ENCODE measurements around the gene ZNF592. TPM values are rescaled to one million over a fixed set of nuclear protein-coding genes. Genes with fewer than 3 reads are reported as not detected.

Gene ZNF592
- total and polyA plus RNA-seq, 4 donors = 10.2 to 29.5 (median 21.8) TPM

GRCh38 chr15:84759018-84759417 is 10.6 kb downstream of the ZNF592 start:
- Histone ChIP-seq H3K4me1 (ENCODE audit: control insufficient read depth, insufficient read depth, low read length) (peaks cover 13% of the 10 kb centered on the region), H3K27me3 (ENCODE audit: control insufficient read depth, insufficient read depth, low read length) (no peaks in the 10 kb centered on the region), H3K4me3 (ENCODE audit: low read depth, low read length) (no peak overlapping the region), H3K36me3 (ENCODE audit: control insufficient read depth, insufficient read depth, low read length) (no peaks in the 10 kb centered on the region), H3K9me3 (ENCODE audit: control insufficient read depth, insufficient read depth, low read length) (no peaks in the 10 kb centered on the region), H3K27ac (ENCODE audit: low read depth, low read length) (no peak overlapping the region)
- WGBS (ENCODE audit: insufficient coverage) = no CpG with 5 or more reads among the region's 1 CpG
- DNase-seq (ENCODE audit: low read depth in 4 of 6, low spot score in 6 of 6) = no peak

GRCh38 chr15:84760219-84760618 is 11.8 kb downstream of the ZNF592 start:
- no peak overlapping the region for H3K27ac ChIP-seq (ENCODE audit: low read depth, low read length)
- no CpG with 5 or more reads among the region's 1 CpG for whole genome bisulfite sequencing (ENCODE audit: insufficient coverage)
- H3K9me3 ChIP-seq (ENCODE audit: control insufficient read depth, insufficient read depth, low read length) = no peaks in the 10 kb centered on the region
- H3K4me3 ChIP-seq (ENCODE audit: low read depth, low read length) = no peak overlapping the region
- no peaks in the 10 kb centered on the region for H3K36me3 ChIP-seq (ENCODE audit: control insufficient read depth, insufficient read depth, low read length)
- H3K27me3 ChIP-seq (ENCODE audit: control insufficient read depth, insufficient read depth, low read length) = no peaks in the 10 kb centered on the region
- no peak for DNase-seq (ENCODE audit: low read depth in 4 of 6, low spot score in 6 of 6)
- H3K4me1 ChIP-seq (ENCODE audit: control insufficient read depth, insufficient read depth, low read length) = peaks cover 13% of the 10 kb centered on the region

- no peaks in the 10 kb centered on the region for H3K27me3 ChIP-seq (ENCODE audit: control insufficient read depth, insufficient read depth, low read length)
- no peak overlapping the region for H3K27ac ChIP-seq (ENCODE audit: low read depth, low read length)
- no peak overlapping the region for H3K4me3 ChIP-seq (ENCODE audit: low read depth, low read length)
- H3K36me3 ChIP-seq (ENCODE audit: control insufficient read depth, insufficient read depth, low read length) = peaks cover 12% of the 10 kb centered on the region
- WGBS (ENCODE audit: insufficient coverage) = 46% methylated on average over 4 of the region's 4 CpGs
- no peak for DNase-seq (ENCODE audit: low read depth in 4 of 6, low spot score in 6 of 6)
- H3K4me1 ChIP-seq (ENCODE audit: control insufficient read depth, insufficient read depth, low read length) = peaks cover 10% of the 10 kb centered on the region
- H3K9me3 ChIP-seq (ENCODE audit: control insufficient read depth, insufficient read depth, low read length) = no peaks in the 10 kb centered on the region
Observed at GRCh38 chr15:84761607-84762131, 13.3 kb downstream of the ZNF592 start.

- Histone ChIP-seq H3K27ac (ENCODE audit: low read depth, low read length) (no peak overlapping the region), H3K9me3 (ENCODE audit: control insufficient read depth, insufficient read depth, low read length) (no peaks in the 10 kb centered on the region), H3K4me1 (ENCODE audit: control insufficient read depth, insufficient read depth, low read length) (peaks cover 10% of the 10 kb centered on the region), H3K27me3 (ENCODE audit: control insufficient read depth, insufficient read depth, low read length) (no peaks in the 10 kb centered on the region), H3K4me3 (ENCODE audit: low read depth, low read length) (no peak overlapping the region), H3K36me3 (ENCODE audit: control insufficient read depth, insufficient read depth, low read length) (peaks cover 23% of the 10 kb centered on the region)
- 86% methylated on average over 1 of the region's 3 CpGs for WGBS (ENCODE audit: insufficient coverage)
- DNase-seq (ENCODE audit: low read depth in 4 of 6, low spot score in 6 of 6) = no peak
Observed at GRCh38 chr15:84762840-84763572, 14.6 kb downstream of the ZNF592 start.

- peaks cover 31% of the 10 kb centered on the region for H3K36me3 ChIP-seq (ENCODE audit: control insufficient read depth, insufficient read depth, low read length)
- no peak overlapping the region for H3K4me3 ChIP-seq (ENCODE audit: low read depth, low read length)
- no peaks in the 10 kb centered on the region for H3K9me3 ChIP-seq (ENCODE audit: control insufficient read depth, insufficient read depth, low read length)
- no peak for DNase-seq (ENCODE audit: low read depth in 4 of 6, low spot score in 6 of 6)
- peaks cover 4% of the 10 kb centered on the region for H3K4me1 ChIP-seq (ENCODE audit: control insufficient read depth, insufficient read depth, low read length)
- no peaks in the 10 kb centered on the region for H3K27me3 ChIP-seq (ENCODE audit: control insufficient read depth, insufficient read depth, low read length)
- no peak overlapping the region for H3K27ac ChIP-seq (ENCODE audit: low read depth, low read length)
- WGBS (ENCODE audit: insufficient coverage) = no CpG with 5 or more reads among the region's 3 CpGs
Observed at GRCh38 chr15:84764585-84764984, 16.2 kb downstream of the ZNF592 start.

- no peak overlapping the region for H3K27ac ChIP-seq (ENCODE audit: low read depth, low read length)
- H3K4me3 ChIP-seq (ENCODE audit: low read depth, low read length) = no peak overlapping the region
- no peaks in the 10 kb centered on the region for H3K27me3 ChIP-seq (ENCODE audit: control insufficient read depth, insufficient read depth, low read length)
- WGBS (ENCODE audit: insufficient coverage) = no CpG with 5 or more reads among the region's 1 CpG
- H3K9me3 ChIP-seq (ENCODE audit: control insufficient read depth, insufficient read depth, low read length) = no peaks in the 10 kb centered on the region
- peaks cover 4% of the 10 kb centered on the region for H3K4me1 ChIP-seq (ENCODE audit: control insufficient read depth, insufficient read depth, low read length)
- no peak for DNase-seq (ENCODE audit: low read depth in 4 of 6, low spot score in 6 of 6)
- peaks cover 31% of the 10 kb centered on the region for H3K36me3 ChIP-seq (ENCODE audit: control insufficient read depth, insufficient read depth, low read length)
Observed at GRCh38 chr15:84764989-84765388, 16.6 kb downstream of the ZNF592 start.

GRCh38 chr15:84765675-84766074 is 17.3 kb downstream of the ZNF592 start:
- no peak overlapping the region for H3K27ac ChIP-seq (ENCODE audit: low read depth, low read length)
- H3K27me3 ChIP-seq (ENCODE audit: control insufficient read depth, insufficient read depth, low read length) = no peaks in the 10 kb centered on the region
- H3K9me3 ChIP-seq (ENCODE audit: control insufficient read depth, insufficient read depth, low read length) = no peaks in the 10 kb centered on the region
- no peak for DNase-seq (ENCODE audit: low read depth in 4 of 6, low spot score in 6 of 6)
- peaks cover 4% of the 10 kb centered on the region for H3K4me1 ChIP-seq (ENCODE audit: control insufficient read depth, insufficient read depth, low read length)
- no peak overlapping the region for H3K4me3 ChIP-seq (ENCODE audit: low read depth, low read length)
- H3K36me3 ChIP-seq (ENCODE audit: control insufficient read depth, insufficient read depth, low read length) = peaks cover 31% of the 10 kb centered on the region
- WGBS (ENCODE audit: insufficient coverage) = 71% methylated on average over 1 of the region's 4 CpGs

GRCh38 chr15:84766461-84767035 is 18.2 kb downstream of the ZNF592 start:
- H3K4me1 ChIP-seq (ENCODE audit: control insufficient read depth, insufficient read depth, low read length) = no peaks in the 10 kb centered on the region
- H3K9me3 ChIP-seq (ENCODE audit: control insufficient read depth, insufficient read depth, low read length) = no peaks in the 10 kb centered on the region
- no peak overlapping the region for H3K4me3 ChIP-seq (ENCODE audit: low read depth, low read length)
- 81% methylated on average over 6 of the region's 6 CpGs for whole genome bisulfite sequencing (ENCODE audit: insufficient coverage)
- no peaks in the 10 kb centered on the region for H3K27me3 ChIP-seq (ENCODE audit: control insufficient read depth, insufficient read depth, low read length)
- DNase-seq (ENCODE audit: low read depth in 4 of 6, low spot score in 6 of 6) = no peak
- H3K36me3 ChIP-seq (ENCODE audit: control insufficient read depth, insufficient read depth, low read length) = peaks cover 35% of the 10 kb centered on the region
- no peak overlapping the region for H3K27ac ChIP-seq (ENCODE audit: low read depth, low read length)

GRCh38 chr15:84772031-84772430 is 23.6 kb downstream of the ZNF592 start:
- no peaks in the 10 kb centered on the region for H3K4me1 ChIP-seq (ENCODE audit: control insufficient read depth, insufficient read depth, low read length)
- WGBS (ENCODE audit: insufficient coverage) = 46% methylated on average over 4 of the region's 5 CpGs
- no peak overlapping the region for H3K4me3 ChIP-seq (ENCODE audit: low read depth, low read length)
- no peaks in the 10 kb centered on the region for H3K27me3 ChIP-seq (ENCODE audit: control insufficient read depth, insufficient read depth, low read length)
- no peak overlapping the region for H3K27ac ChIP-seq (ENCODE audit: low read depth, low read length)
- DNase-seq (ENCODE audit: low read depth in 4 of 6, low spot score in 6 of 6) = no peak
- no peaks in the 10 kb centered on the region for H3K9me3 ChIP-seq (ENCODE audit: control insufficient read depth, insufficient read depth, low read length)
- H3K36me3 ChIP-seq (ENCODE audit: control insufficient read depth, insufficient read depth, low read length) = peaks cover 25% of the 10 kb centered on the region

- WGBS (ENCODE audit: insufficient coverage) = no CpG with 5 or more reads among the region's 2 CpGs
- DNase-seq (ENCODE audit: low read depth in 4 of 6, low spot score in 6 of 6) = no peak
- Histone ChIP-seq H3K4me1 (ENCODE audit: control insufficient read depth, insufficient read depth, low read length) (no peaks in the 10 kb centered on the region), H3K9me3 (ENCODE audit: control insufficient read depth, insufficient read depth, low read length) (no peaks in the 10 kb centered on the region), H3K36me3 (ENCODE audit: control insufficient read depth, insufficient read depth, low read length) (peaks cover 21% of the 10 kb centered on the region), H3K27me3 (ENCODE audit: control insufficient read depth, insufficient read depth, low read length) (no peaks in the 10 kb centered on the region), H3K27ac (ENCODE audit: low read depth, low read length) (no peak overlapping the region), H3K4me3 (ENCODE audit: low read depth, low read length) (no peak overlapping the region)
Observed at GRCh38 chr15:84772467-84772866, 24.1 kb downstream of the ZNF592 start.

Data from spinal cord (tissue), 10 donors.